Right lung (tissue), 5 donors: ENCODE data around the gene BTF3. TPM values are rescaled to one million over a fixed set of nuclear protein-coding genes. Genes with fewer than 3 reads are reported as not detected.
"Not testable (repeated sequence)": the region's sequence is repeated elsewhere in the genome, so short reads cannot be mapped to it uniquely, and the experiment has no call there.

ENCODE experiments used
- DNase-seq, 2 donors: peaks; one replicate each; pipeline ENCODE4 v3.0.0-alpha.2; 2013
- polyA plus RNA-seq, 5 donors: library from polyadenylated mRNA; unstranded; fragments of 120-200 nt; gene quantifications; one replicate each; pipeline versions ENCODE4 v1.2.1 to v1.2.3, GENCODE V29; 2013; ENCODE audit warnings: inconsistent platforms in 1 of 5, low replicate concordance in 1 of 5; ENCODE audit not compliant: insufficient read length in 5 of 5, insufficient read depth in 1 of 5

The BTF3 gene
- polyA plus RNA-seq, 5 donors, result 913 to 1,026 (median 931) TPM

DNA sequence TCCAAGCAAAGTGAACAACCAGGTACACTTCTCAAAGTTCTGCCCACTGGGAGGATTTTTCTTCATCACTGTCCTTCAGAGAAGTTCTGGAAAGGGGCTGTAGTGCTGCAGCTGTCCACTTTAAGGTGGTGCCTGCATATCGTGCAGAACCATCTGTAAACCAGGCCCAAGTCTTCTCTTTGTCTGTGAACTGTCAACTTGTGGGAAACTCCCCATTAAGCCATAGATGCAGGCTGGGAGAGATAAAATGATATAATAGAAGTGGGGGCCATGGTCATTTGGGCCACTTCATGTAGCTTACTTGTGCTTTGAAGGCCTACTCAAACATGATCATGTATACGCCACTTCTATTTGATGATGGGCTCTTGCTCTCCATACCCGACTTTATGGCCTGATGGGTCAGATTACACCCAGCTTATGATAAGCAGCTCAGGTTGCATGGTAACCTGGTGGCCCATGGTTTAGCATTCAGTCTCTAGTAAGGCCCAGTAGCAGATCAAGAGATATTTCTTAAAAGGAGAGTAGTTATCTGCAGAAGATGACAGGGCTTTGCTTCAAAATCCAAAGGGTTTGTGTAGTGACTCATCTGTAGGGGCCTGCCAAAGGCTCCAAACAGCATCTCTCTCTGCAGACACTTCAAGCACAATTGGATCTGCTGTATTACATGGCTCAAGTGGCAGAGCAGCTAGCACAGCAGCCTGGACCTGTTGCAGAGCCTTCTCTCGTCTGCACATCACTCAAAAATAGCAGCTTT lies 15.7 kb upstream of the BTF3 start:
- DNase-seq, result no peak

- DNase-seq, result no peak
These were observed 14.6 kb upstream of the BTF3 start for GRCh38 chr5:73483676-73484075.

DNA sequence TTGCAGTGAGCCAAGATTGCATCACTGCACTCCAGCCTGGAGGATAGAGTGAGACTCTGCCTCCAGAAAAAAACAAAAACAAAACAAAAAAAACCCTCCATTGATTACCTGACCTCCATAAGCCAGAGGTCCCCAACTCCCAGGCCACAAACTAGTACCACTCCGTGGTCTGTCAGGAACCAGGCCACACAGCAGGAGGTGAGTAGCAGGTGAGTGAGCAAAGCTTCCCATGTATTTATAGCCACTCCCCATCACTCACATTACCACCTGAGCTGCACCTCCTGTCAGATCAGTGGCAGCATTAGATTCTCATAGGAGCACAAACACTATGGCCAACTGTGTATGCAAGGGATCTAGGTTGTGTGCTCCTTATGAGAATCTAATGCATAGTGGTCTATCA lies 13.7 kb upstream of the BTF3 start:
- no peak for DNase-seq

DNA sequence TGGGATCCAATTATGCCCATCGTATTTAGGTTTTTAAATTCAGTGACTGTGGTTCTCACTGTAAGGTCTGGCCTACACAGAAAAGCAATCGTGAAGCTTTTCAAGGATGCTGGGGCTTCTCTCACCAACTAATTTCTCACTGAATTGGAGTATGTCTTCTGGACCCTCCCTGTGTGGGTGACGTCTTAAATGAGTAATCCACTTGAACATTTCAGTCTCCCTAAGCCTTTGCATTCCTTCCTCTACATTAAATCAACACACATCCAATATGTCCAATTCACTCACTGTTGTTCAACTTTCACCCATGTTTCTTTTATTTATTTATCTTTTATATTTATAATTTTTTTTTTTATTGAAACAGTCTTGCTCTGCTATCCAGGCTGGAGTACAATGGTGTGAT lies 12.5 kb upstream of the BTF3 start:
- DNase-seq, result no peak

- DNase-seq, result no peak
These were observed 11.9 kb upstream of the BTF3 start for GRCh38 chr5:73486119-73486899.

GRCh38 chr5:73487257-73487656 lies 11.0 kb upstream of the BTF3 start:
- DNase-seq, result not testable (repeated sequence)

- no peak for DNase-seq
These were observed 10.4 kb upstream of the BTF3 start for GRCh38 chr5:73487815-73488214.

GRCh38 chr5:73488806-73489205 lies 9.4 kb upstream of the BTF3 start:
- no peak for DNase-seq

DNA sequence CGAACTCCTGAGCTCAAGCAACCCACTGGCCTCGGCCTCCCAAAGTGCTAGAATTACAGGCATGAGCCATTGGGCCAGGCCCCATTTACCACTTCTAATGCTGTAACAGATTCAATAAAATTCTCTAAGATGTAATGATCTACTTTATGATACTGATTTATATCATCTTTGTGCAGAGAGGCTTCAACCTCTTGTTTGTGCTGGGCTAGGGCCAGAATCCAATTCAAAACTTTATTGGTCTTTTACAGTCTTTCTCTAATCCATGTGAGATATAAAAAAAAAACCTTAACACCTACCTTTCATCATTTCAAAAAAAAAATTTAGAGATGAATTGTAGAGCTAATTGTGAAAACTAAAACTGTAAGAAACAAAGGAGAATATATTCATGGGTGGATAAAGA lies 8.2 kb upstream of the BTF3 start:
- no peak for DNase-seq

GRCh38 chr5:73491155-73491554 lies 7.1 kb upstream of the BTF3 start:
- no peak for DNase-seq

GRCh38 chr5:73493421-73493820 lies 4.8 kb upstream of the BTF3 start:
- DNase-seq, result no peak

DNA sequence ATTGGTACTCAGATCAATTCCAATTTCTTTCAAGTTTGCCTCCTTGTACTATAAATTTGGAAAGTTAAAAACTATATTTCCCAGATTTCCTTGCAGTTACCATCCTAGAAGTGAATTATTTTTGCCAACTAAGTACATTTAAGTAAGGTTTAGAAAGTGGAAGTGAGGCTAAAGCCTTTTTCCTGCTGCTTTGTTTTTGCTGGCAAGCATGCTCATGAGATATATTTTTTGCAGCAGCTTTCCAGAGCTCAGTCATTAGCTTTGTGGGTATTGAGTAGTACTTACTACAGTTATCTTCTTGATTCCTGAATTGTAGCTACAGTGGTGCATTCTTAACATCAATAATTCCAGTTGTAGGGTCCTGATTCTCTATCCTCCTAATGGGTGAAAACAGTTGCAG lies 3.5 kb upstream of the BTF3 start:
- no peak for DNase-seq

DNA sequence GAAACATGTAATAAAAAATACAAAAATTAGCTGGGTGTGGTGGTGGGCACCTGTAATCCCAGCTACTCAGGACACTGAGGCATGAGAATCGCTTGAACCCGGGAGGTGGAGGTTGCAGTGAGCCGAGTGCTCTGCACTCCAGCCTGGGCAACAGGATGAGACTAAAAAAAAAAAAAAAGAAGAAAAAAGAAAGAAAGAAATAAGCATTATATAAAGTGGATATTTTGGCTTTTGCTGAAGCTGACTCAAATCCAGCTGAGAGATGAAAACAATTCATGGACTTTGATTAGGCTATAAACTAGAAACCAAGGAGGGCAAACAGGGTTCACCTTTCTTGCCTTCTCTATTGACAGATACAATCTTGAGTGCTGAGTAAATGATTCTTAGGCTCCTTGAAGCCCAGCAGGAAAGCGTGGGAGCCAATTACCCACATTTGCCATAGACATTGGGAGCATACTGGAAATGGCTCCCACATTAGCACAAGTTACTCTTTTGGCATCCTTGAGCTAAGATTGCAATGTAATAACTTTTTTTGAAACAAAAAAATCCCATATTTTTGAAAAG lies 2.4 kb upstream of the BTF3 start:
- no peak for DNase-seq

DNA sequence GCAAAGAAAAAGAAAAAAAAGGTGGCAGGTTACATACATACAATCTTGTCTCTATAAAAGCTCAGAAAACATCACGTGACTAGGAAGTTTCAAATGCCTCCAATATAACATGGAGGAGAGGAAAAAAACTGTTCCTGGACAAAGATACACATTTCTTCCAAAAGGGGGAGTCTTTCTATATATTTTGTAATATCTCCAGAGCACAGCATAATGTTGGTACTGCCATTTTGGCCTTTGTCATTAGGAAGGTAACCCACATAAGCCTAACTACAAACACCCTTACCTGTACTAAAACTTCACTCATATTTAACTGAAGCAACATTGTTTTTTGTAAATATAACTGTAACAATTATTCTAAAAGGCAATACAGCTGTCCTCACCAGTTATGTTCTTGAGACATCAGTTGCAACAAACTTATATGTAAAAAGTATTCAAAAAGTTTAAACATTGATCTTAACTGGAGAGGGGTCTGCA lies 1.2 kb upstream of the BTF3 start:
- DNase-seq, result peak in 1 of 2 donors; percentile 17

- peak in 1 of 2 donors; percentile 1 for DNase-seq
These were observed 665 bp upstream of the BTF3 start for GRCh38 chr5:73497497-73498056.

DNA sequence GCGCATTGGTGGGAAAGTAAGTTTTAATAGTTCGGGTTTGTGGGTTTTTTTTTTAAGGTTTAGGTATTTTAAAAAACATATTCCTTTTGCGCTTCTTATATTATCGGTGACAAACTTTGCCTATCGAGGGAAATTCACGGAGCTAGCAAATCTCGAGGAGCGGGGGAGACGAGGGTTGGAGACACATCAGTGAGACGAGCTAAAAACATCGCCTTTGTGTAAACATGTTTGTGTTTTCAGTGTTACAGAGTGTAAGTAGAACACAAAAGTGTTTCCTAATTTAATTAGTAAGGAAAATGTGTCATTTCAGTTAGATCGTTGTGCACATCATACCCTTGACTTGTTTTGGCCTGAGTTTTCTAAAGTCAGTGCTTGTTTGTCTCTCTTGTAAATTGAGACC lies 945 bp downstream of the BTF3 start:
- DNase-seq, result no peak

GRCh38 chr5:73499756-73500155 lies 1.5 kb downstream of the BTF3 start:
- DNase-seq, result no peak

DNA sequence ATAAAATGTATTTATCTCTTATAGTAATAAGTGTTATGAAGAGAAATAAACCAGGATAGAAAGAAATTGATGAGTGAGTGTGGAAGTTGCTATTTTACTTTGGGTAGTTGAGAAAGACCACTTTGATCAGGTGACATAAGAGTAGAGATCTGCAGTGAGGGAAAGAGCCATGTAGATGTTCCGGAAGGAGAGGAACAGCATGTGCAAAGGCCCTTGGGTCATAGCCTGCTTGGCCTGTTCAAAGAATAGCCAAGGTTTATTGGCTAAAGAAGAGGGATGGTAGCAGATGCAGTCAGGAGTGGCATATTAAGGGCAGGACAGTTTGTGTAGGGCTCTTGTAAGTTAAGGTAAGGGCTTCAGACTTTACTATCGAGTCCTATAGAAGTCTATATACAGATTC lies 3.2 kb downstream of the BTF3 start:
- no peak for DNase-seq

- no peak for DNase-seq
These were observed 8.3 kb downstream of the BTF3 start for GRCh38 chr5:73506459-73506955.

DNA sequence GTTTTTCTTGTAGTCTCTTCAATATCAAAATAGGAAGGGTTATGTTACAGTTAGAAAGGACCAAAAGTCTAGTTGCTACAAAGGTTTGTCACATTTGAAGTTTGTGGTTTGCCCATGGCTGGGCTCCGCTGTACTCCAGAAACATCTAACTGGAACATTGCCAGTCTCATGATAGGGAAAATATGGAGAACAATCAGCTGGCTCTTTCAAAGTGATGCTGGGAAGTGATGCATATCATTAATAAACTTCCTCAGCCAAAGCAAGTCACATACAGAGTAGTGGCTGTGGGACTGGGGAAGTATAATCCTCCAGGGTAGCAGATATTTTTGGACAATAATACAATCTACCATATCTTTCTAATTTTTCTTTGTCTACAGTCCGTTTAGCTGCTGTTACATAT lies 8.8 kb downstream of the BTF3 start:
- no peak for DNase-seq

- not testable (repeated sequence) for DNase-seq
These were observed 10.3 kb downstream of the BTF3 start for GRCh38 chr5:73508521-73508920.

- no peak for DNase-seq
These were observed 15.8 kb downstream of the BTF3 start for GRCh38 chr5:73513996-73514395.
